GM12891 (cell line): ENCODE data around the gene TNPO3.

Source experiments
- DNase-seq: peaks from one replicate; pipeline ENCODE4 v3.0.0; 2011; ENCODE audit warnings: low spot score; ENCODE audit not compliant: insufficient read length
- FAIRE-seq: peaks from 2 replicates; lab custom pipeline; 2011; peaks lifted over from hg19 to GRCh38; lab: Jason Lieb, UNC
- PAX5 ChIP-seq: IDR thresholded peaks from 2 replicates; pipeline ENCODE4 v1.6.1; 2011; ENCODE audit warnings: low read length, moderate library complexity, mild to moderate bottlenecking; ENCODE audit not compliant: insufficient read depth, severe bottlenecking
- POLR2A ChIP-seq: IDR thresholded peaks from 2 replicates; pipeline ENCODE4 v1.6.1; 2011; ENCODE audit warnings: low read depth, low read length, control low read depth
- POLR2AphosphoS5 ChIP-seq: IDR thresholded peaks from 2 replicates; pipeline ENCODE4 v1.6.1; 2011; ENCODE audit warnings: low read depth, low read length, control low read depth
- POU2F2 ChIP-seq: IDR thresholded peaks from 2 replicates; pipeline ENCODE4 v1.6.1; 2011; ENCODE audit warnings: low read depth, mild to moderate bottlenecking, control low read depth, low read length, moderate library complexity
- SPI1 ChIP-seq: IDR thresholded peaks from 2 replicates; pipeline ENCODE4 v1.6.1; 2011; ENCODE audit warnings: low read depth, low read length, control low read depth
- TAF1 ChIP-seq: IDR thresholded peaks from 2 replicates; pipeline ENCODE4 v1.6.1; 2011; ENCODE audit warnings: low read depth, low read length, control low read depth

The TNPO3 gene

GRCh38 chr7:128928882-128929788 lies 125.8 kb downstream of the TNPO3 start:
- DNase-seq, result no peak
- no peak for FAIRE-seq
- no peak for TF ChIP-seq PAX5
- TF ChIP-seq SPI1, result no peak
- TF ChIP-seq POLR2AphosphoS5, result no peak
- TF ChIP-seq POLR2A, result no peak
- no peak for TF ChIP-seq POU2F2
- TF ChIP-seq TAF1, result no peak

GRCh38 chr7:128928159-128928813 lies 126.6 kb downstream of the TNPO3 start:
- FAIRE-seq (no peak), DNase-seq (no peak)
- TF ChIP-seq PAX5 (no peak), TAF1 (no peak), SPI1 (no peak), POU2F2 (no peak), POLR2AphosphoS5 (no peak)

- TF ChIP-seq SPI1 (no peak), POU2F2 (no peak), PAX5 (no peak), POLR2A (no peak), TAF1 (no peak), POLR2AphosphoS5 (no peak)
- FAIRE-seq (no peak), DNase-seq (no peak)
Measured at GRCh38 chr7:128924707-128925588, 130.0 kb downstream of the TNPO3 start.

- TF ChIP-seq TAF1 (no peak), SPI1 (no peak), POU2F2 (no peak), POLR2AphosphoS5 (no peak), PAX5 (no peak), POLR2A (no peak)
- FAIRE-seq, result no peak
- DNase-seq, result no peak
Measured at GRCh38 chr7:128923411-128923800, 131.5 kb downstream of the TNPO3 start.

GRCh38 chr7:128922496-128923410 lies 132.2 kb downstream of the TNPO3 start:
- no peak for DNase-seq
- no peak for TF ChIP-seq POLR2A
- TF ChIP-seq SPI1, result no peak
- TF ChIP-seq PAX5, result no peak
- TF ChIP-seq TAF1, result no peak
- no peak for TF ChIP-seq POU2F2
- TF ChIP-seq POLR2AphosphoS5, result no peak
- FAIRE-seq, result no peak

GRCh38 chr7:128921866-128922440 lies 133.0 kb downstream of the TNPO3 start:
- no peak for TF ChIP-seq POU2F2
- no peak for TF ChIP-seq TAF1
- TF ChIP-seq POLR2AphosphoS5, result no peak
- no peak for TF ChIP-seq POLR2A
- TF ChIP-seq SPI1, result no peak
- no peak for TF ChIP-seq PAX5
- FAIRE-seq (no peak), DNase-seq (no peak)

- no peak for FAIRE-seq
- no peak for TF ChIP-seq POLR2A
- TF ChIP-seq POLR2AphosphoS5, result no peak
- no peak for TF ChIP-seq SPI1
- TF ChIP-seq POU2F2, result no peak
- no peak for TF ChIP-seq PAX5
- TF ChIP-seq TAF1, result no peak
- no peak for DNase-seq
Measured at GRCh38 chr7:128920913-128921582, 133.9 kb downstream of the TNPO3 start.
